B cell (primary cell): Measurements from ENCODE around the gene CCDC175. TPM values are rescaled to one million over a fixed set of nuclear protein-coding genes. Genes with fewer than 3 reads are reported as not detected.
A peak's percentile ranks its signal among the peaks of the same experiment; 100 is the strongest.

ENCODE experiments used
- ATAC-seq: fragments of 200-7000 bp; cut with Tn5 transposase; one replicate; pipeline ENCODE4 v1.10.0; 2021; ENCODE audit warnings: low read depth, mild to moderate bottlenecking, moderate number of reproducible peaks, moderate library complexity
- CTCF ChIA-PET: fragments of 350-600 bp; sonication (Branson Sonifier 250); formaldehyde crosslinking; loops from one replicate; lab custom pipeline; 2021; ENCODE audit warnings: antibody characterized with exemption, inconsistent platforms; lab: Charles Lee
- POLR2A ChIA-PET: fragments of 350-600 bp; sonication (Branson Sonifier 250); formaldehyde crosslinking; loops from one replicate; lab custom pipeline; 2021; ENCODE audit warnings: antibody characterized with exemption; lab: Charles Lee
- DNase-seq: peaks from one replicate; pipeline ENCODE4 v3.0.0; 2013
- H2AFZ ChIP-seq: 2 replicates; pipeline ENCODE4 v1.6.1; 2012; ENCODE audit warnings: mild to moderate bottlenecking, low read depth, low read length; ENCODE audit not compliant: insufficient read depth, poor library complexity, severe bottlenecking
- H3K27ac ChIP-seq, 2 donors: 1 replicate in 1 of 2; 2 replicates in 1 of 2; pipeline ENCODE4 v1.5.1; 2012 to 2013; ENCODE audit warnings: low read length in 2 of 2, mild to moderate bottlenecking in 2 of 2, moderate library complexity in 1 of 2
- H3K27me3 ChIP-seq, 4 experiments: fragments of 200-600 bp in 1 of 4; sonication (generic) in 1 of 4; replicated peaks in 1 of 4; 1 replicate in 2 of 4; 2 replicates in 2 of 4; pipeline versions ENCODE4 v1.6.1 to v1.7.0; 2013 to 2016; ENCODE audit warnings: low read length in 3 of 4, mild to moderate bottlenecking in 2 of 4, mixed read lengths in 1 of 4, moderate library complexity in 1 of 4; ENCODE audit not compliant: insufficient read depth in 4 of 4, control insufficient read depth in 3 of 4; ENCODE audit errors: control extremely low read depth in 1 of 4
- H3K36me3 ChIP-seq, 2 experiments: replicated peaks in 1 of 2; 1 replicate in 1 of 2; 2 replicates in 1 of 2; pipeline versions ENCODE4 v1.6.1 to v1.7.1; 2013; ENCODE audit warnings: low read length in 1 of 2; ENCODE audit not compliant: insufficient read depth in 2 of 2, control insufficient read depth in 1 of 2; ENCODE audit errors: control extremely low read depth in 1 of 2, extremely low read depth in 1 of 2
- H3K4me1 ChIP-seq, 2 donors: fragments of 200-600 bp in 1 of 2; sonication (generic) in 1 of 2; 1 replicate in 1 of 2; 2 replicates in 1 of 2; pipeline versions ENCODE4 v1.5.1 to v1.6.1; 2013 to 2017; ENCODE audit warnings: low read length in 2 of 2; ENCODE audit not compliant: control insufficient read depth in 2 of 2, insufficient read depth in 2 of 2
- H3K4me2 ChIP-seq: replicated peaks from 2 replicates; pipeline ENCODE3; 2012; ENCODE audit warnings: mild to moderate bottlenecking, low read depth, low read length; ENCODE audit not compliant: poor library complexity, severe bottlenecking
- H3K4me3 ChIP-seq, 5 experiments: fragments of 200-600 bp in 1 of 5; sonication (generic) in 1 of 5; 1 replicate in 3 of 5; 2 replicates in 2 of 5; pipeline versions ENCODE4 v1.5.1 to v1.7.0; 2011 to 2016; ENCODE audit warnings: low read length in 4 of 5, mild to moderate bottlenecking in 4 of 5, low read depth in 2 of 5, control low read depth in 1 of 5, moderate library complexity in 1 of 5; ENCODE audit not compliant: insufficient read depth in 1 of 5; ENCODE audit errors: control extremely low read depth in 1 of 5, extremely low read depth in 1 of 5
- H3K79me2 ChIP-seq: fragments of 200-600 bp; sonication (generic); one replicate; pipeline ENCODE4 v1.6.0; 2016; ENCODE audit warnings: low read length; ENCODE audit not compliant: control insufficient read depth, insufficient read depth
- H3K9ac ChIP-seq: fragments of 200-600 bp; sonication (generic); 2 replicates; pipeline ENCODE4 v1.6.1; 2017; ENCODE audit warnings: mild to moderate bottlenecking, low read length, moderate library complexity
- H3K9me3 ChIP-seq, 3 donors: one replicate each; pipeline versions ENCODE4 v1.6.1 to v1.7.1; 2013; ENCODE audit warnings: low read length in 2 of 3; ENCODE audit not compliant: control insufficient read depth in 2 of 3, insufficient read depth in 1 of 3; ENCODE audit errors: control extremely low read depth in 1 of 3
- H4K20me1 ChIP-seq: 2 replicates; pipeline ENCODE4 v1.6.0; 2012; ENCODE audit warnings: mild to moderate bottlenecking, low read length; ENCODE audit not compliant: insufficient read depth, control insufficient read depth, poor library complexity, severe bottlenecking
- H3K27ac Mint-ChIP-seq: one replicate; pipeline ENCODE4 v1.8.0; 2021; ENCODE audit warnings: mixed read lengths
- H3K27me3 Mint-ChIP-seq: one replicate; pipeline ENCODE4 v1.8.0; 2021; ENCODE audit warnings: mixed read lengths
- H3K4me1 Mint-ChIP-seq: one replicate; pipeline ENCODE4 v1.8.0; 2021; ENCODE audit warnings: mixed read lengths
- H3K4me3 Mint-ChIP-seq: one replicate; pipeline ENCODE4 v1.8.0; 2021; ENCODE audit warnings: mixed read lengths
- H3K9me3 Mint-ChIP-seq: one replicate; pipeline ENCODE4 v1.8.0; 2022; ENCODE audit warnings: mixed read lengths; ENCODE audit not compliant: insufficient read depth
- EZH2 ChIP-seq: IDR thresholded peaks from 2 replicates; pipeline ENCODE4 v1.6.1; 2012; ENCODE audit warnings: borderline replicate concordance, low read depth, mild to moderate bottlenecking, moderate library complexity, low read length; ENCODE audit not compliant: insufficient read depth, poor library complexity, severe bottlenecking
- WGBS: methylation state at CpG from one replicate; pipeline ENCODE4 v1.1.5; 2013; ENCODE audit warnings: missing lambda C conversion rate; ENCODE audit not compliant: insufficient coverage; 5-methylcytosine and 5-hydroxymethylcytosine counted together
- intact Hi-C: fragments of 100-400 bp; cut with micrococcal nuclease; formaldehyde crosslinking; loops from one replicate; pipeline ENCODE4 v1.10.0; 2022
- polyA plus RNA-seq: library from polyadenylated mRNA; depleted of rRNA; stranded (reverse); fragments of >200 nt; gene quantifications from 2 replicates; pipeline ENCODE4 v1.2.3, GENCODE V29; 2012
- total RNA-seq, 2 donors: library from RNA; stranded (reverse); fragments of 120-200 nt in 1 of 2; gene quantifications; 1 replicate in 1 of 2; 2 replicates in 1 of 2; pipeline versions ENCODE4 v1.2.3 to v1.2.4, GENCODE V29; 2013 to 2022
- TF ChIP-seq, protein P1 (sequence below): fragments of 200-600 bp; IDR thresholded peaks from one replicate; pipeline ENCODE4 v1.8.0; 2022; ENCODE audit warnings: antibody characterized with exemption, mild to moderate bottlenecking

Gene CCDC175
- total and polyA plus RNA-seq, 2 donors (not counting 1 experiment from before 2014, with no cell fraction given): not detected

GRCh38 chr14:59481871-59482540, 94.6 kb downstream of the CCDC175 start:
- intact Hi-C loops: loop anchor here (10.0 kb wide), 3 partner anchors 847 to 1277 kb away; partner anchors contain the start of genes ACTR10 and DACT1
- ChIA-PET POLR2A (interaction anchor here (2.5 kb wide), 1 partner anchor 17 kb away, joined by 12 read pairs; the partner anchor contains the start of gene GPR135), CTCF (interaction anchor here (3.6 kb wide), 1 partner anchor 17 kb away, joined by 35 read pairs; the partner anchor contains the start of gene GPR135)
- TF ChIP-seq, protein P1, sequence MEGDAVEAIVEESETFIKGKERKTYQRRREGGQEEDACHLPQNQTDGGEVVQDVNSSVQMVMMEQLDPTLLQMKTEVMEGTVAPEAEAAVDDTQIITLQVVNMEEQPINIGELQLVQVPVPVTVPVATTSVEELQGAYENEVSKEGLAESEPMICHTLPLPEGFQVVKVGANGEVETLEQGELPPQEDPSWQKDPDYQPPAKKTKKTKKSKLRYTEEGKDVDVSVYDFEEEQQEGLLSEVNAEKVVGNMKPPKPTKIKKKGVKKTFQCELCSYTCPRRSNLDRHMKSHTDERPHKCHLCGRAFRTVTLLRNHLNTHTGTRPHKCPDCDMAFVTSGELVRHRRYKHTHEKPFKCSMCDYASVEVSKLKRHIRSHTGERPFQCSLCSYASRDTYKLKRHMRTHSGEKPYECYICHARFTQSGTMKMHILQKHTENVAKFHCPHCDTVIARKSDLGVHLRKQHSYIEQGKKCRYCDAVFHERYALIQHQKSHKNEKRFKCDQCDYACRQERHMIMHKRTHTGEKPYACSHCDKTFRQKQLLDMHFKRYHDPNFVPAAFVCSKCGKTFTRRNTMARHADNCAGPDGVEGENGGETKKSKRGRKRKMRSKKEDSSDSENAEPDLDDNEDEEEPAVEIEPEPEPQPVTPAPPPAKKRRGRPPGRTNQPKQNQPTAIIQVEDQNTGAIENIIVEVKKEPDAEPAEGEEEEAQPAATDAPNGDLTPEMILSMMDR: no peak
- TF ChIP-seq EZH2: no peak
- Mint-ChIP-seq H3K27me3 (no peaks in the 10 kb centered on the region), H3K27ac (no peak overlapping the region), H3K4me3 (peak overlapping the region; percentile 96), H3K9me3 (no peaks in the 10 kb centered on the region), H3K4me1 (peaks cover 52% of the 10 kb centered on the region)
- DNase-seq: no peak
- H3K4me1 ChIP-seq: peaks cover 36 to 40% of the 10 kb centered on the region in 2 donors
- peak overlapping the region; percentile 93 for H3K4me2 ChIP-seq
- no peaks in the 10 kb centered on the region for H3K27me3 ChIP-seq
- peaks cover 51% of the 10 kb centered on the region for H3K79me2 ChIP-seq
- no peaks in the 10 kb centered on the region for H3K9me3 ChIP-seq
- no peak for ATAC-seq
- 100% methylated on average over 1 of the region's 2 CpGs for WGBS
- peaks cover 7% of the 10 kb centered on the region for H4K20me1 ChIP-seq
- H3K4me3 ChIP-seq: no peak overlapping the region
- no peak overlapping the region for H2AFZ ChIP-seq
- no peak overlapping the region for H3K9ac ChIP-seq
- no peaks in the 10 kb centered on the region for H3K36me3 ChIP-seq
- H3K27ac ChIP-seq: no peak overlapping the region

GRCh38 chr14:59481407-59481806, 95.2 kb downstream of the CCDC175 start:
- no peaks in the 10 kb centered on the region for H3K27me3 ChIP-seq
- DNase-seq: no peak
- H3K4me1 Mint-ChIP-seq: peaks cover 52% of the 10 kb centered on the region
- peaks cover 36 to 40% of the 10 kb centered on the region in 2 donors for H3K4me1 ChIP-seq
- no peak for ATAC-seq
- H3K27me3 Mint-ChIP-seq: no peaks in the 10 kb centered on the region
- no peaks in the 10 kb centered on the region for H3K9me3 ChIP-seq
- no peaks in the 10 kb centered on the region for H3K36me3 ChIP-seq
- H3K9ac ChIP-seq: no peak overlapping the region
- no peak overlapping the region for H3K27ac Mint-ChIP-seq
- TF ChIP-seq, protein P1: no peak
- TF ChIP-seq EZH2: no peak
- CTCF ChIA-PET: interaction anchor here (3.6 kb wide), 1 partner anchor 16 kb away, joined by 35 read pairs; the partner anchor contains the start of gene GPR135
- intact Hi-C loops: loop anchor here (10.0 kb wide), 3 partner anchors 847 to 1277 kb away; partner anchors contain the start of genes ACTR10 and DACT1
- no peak overlapping the region for H2AFZ ChIP-seq
- WGBS: no CpG with 5 or more reads among the region's 2 CpGs
- peaks cover 7% of the 10 kb centered on the region for H4K20me1 ChIP-seq
- H3K79me2 ChIP-seq: peaks cover 45% of the 10 kb centered on the region
- no peak overlapping the region for H3K4me3 ChIP-seq
- no peak overlapping the region for H3K4me3 Mint-ChIP-seq
- no peaks in the 10 kb centered on the region for H3K9me3 Mint-ChIP-seq
- peak overlapping the region; percentile 93 for H3K4me2 ChIP-seq
- H3K27ac ChIP-seq: no peak overlapping the region
- POLR2A ChIA-PET: no interaction called here
